Measurements from ENCODE around the gene ITPR2.

ITPR2 gene

DNA sequence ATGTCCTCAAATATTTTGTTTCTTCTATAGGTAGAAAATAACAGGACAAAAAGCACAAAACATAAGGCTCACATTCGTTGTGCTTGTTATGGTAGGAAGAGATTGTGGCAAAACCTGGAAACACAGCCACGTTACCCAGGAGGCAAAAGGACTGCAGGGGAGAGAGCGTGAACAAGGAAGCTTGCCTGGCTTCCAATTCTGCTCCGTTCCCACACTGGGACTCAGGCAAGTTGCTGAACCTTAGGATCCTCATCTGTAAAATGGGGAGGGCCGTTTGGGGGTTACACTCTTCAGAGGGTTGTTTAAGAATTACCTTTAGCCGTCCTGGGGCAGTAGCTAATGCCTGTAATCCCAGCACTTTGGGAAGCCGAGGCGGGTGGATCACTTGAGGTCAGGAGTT is 432.4 kb downstream of the ITPR2 start:
- H2AFZ ChIP-seq (ENCODE audit: low read length), result no peak overlapping the region
- H3K79me2 ChIP-seq (ENCODE audit: insufficient read depth, low read length), result no peaks in the 10 kb centered on the region
- no peaks in the 10 kb centered on the region for H3K9me3 ChIP-seq (ENCODE audit: low read length)
- no peak overlapping the region for H3K4me2 ChIP-seq (ENCODE audit: low read length)
- H3K9me2 ChIP-seq (ENCODE audit: low read depth, low read length), result no peaks in the 10 kb centered on the region
- TF ChIP-seq EZH2 (IDR thresholded peaks at IDR 0.05; ENCODE audit: borderline replicate concordance, low read length), result no peak
- TF ChIP-seq, protein P1, sequence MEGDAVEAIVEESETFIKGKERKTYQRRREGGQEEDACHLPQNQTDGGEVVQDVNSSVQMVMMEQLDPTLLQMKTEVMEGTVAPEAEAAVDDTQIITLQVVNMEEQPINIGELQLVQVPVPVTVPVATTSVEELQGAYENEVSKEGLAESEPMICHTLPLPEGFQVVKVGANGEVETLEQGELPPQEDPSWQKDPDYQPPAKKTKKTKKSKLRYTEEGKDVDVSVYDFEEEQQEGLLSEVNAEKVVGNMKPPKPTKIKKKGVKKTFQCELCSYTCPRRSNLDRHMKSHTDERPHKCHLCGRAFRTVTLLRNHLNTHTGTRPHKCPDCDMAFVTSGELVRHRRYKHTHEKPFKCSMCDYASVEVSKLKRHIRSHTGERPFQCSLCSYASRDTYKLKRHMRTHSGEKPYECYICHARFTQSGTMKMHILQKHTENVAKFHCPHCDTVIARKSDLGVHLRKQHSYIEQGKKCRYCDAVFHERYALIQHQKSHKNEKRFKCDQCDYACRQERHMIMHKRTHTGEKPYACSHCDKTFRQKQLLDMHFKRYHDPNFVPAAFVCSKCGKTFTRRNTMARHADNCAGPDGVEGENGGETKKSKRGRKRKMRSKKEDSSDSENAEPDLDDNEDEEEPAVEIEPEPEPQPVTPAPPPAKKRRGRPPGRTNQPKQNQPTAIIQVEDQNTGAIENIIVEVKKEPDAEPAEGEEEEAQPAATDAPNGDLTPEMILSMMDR (IDR thresholded peaks at IDR 0.05; ENCODE audit: low read length), result no peak
- no peak overlapping the region for H3K4me3 ChIP-seq (ENCODE audit: low read depth, low read length, poor library complexity, severe bottlenecking)
- no peaks in the 10 kb centered on the region for H4K20me1 ChIP-seq (ENCODE audit: insufficient read depth, low read length)
- peaks cover 14% of the 10 kb centered on the region; the same call in 1 of the 2 replicates for H3K36me3 ChIP-seq (ENCODE audit: insufficient read depth, low read length)
- H3K4me1 ChIP-seq (ENCODE audit: insufficient read depth, low read length, severe bottlenecking), result no peaks in the 10 kb centered on the region
- no peak overlapping the region for H3K27ac ChIP-seq (ENCODE audit: low read depth, low read length, poor library complexity, severe bottlenecking)
- no peaks in the 10 kb centered on the region for H3F3A ChIP-seq (ENCODE audit: insufficient read depth, low read length)
- no peaks in the 10 kb centered on the region for H3K27me3 ChIP-seq (ENCODE audit: insufficient read depth, low read length)
- H3K9ac ChIP-seq (ENCODE audit: low read length), result no peak overlapping the region

DNA sequence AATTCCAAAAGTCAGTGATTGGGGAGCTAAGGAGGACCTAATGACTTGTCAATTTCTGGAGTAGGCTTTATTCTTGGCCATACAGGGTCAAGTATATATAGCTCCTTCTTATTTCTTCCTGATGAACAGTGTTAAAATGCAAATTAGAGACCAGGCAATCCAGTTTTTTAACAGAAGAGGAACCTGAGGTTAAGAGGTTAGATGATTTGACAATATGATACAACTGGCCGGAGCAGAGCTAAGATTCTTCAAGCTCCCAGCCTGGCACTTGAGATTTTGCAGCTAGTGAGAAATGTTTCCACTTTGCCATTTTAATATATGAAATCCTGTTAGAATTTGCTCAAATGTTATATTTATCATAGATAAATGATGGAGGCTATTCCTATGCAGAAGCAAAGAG is 433.6 kb downstream of the ITPR2 start:
- no peaks in the 10 kb centered on the region for H4K20me1 ChIP-seq (ENCODE audit: insufficient read depth, low read length)
- no peak overlapping the region for H3K4me2 ChIP-seq (ENCODE audit: low read length)
- no peaks in the 10 kb centered on the region for H3K27me3 ChIP-seq (ENCODE audit: insufficient read depth, low read length)
- H3K79me2 ChIP-seq (ENCODE audit: insufficient read depth, low read length), result no peaks in the 10 kb centered on the region
- H3K9ac ChIP-seq (ENCODE audit: low read length), result no peak overlapping the region
- no peaks in the 10 kb centered on the region for H3K4me1 ChIP-seq (ENCODE audit: insufficient read depth, low read length, severe bottlenecking)
- TF ChIP-seq, protein P1 (IDR thresholded peaks at IDR 0.05; ENCODE audit: low read length), result no peak
- no peak overlapping the region for H3K4me3 ChIP-seq (ENCODE audit: low read depth, low read length, poor library complexity, severe bottlenecking)
- no peak overlapping the region for H3K27ac ChIP-seq (ENCODE audit: low read depth, low read length, poor library complexity, severe bottlenecking)
- H3K9me3 ChIP-seq (ENCODE audit: low read length), result no peaks in the 10 kb centered on the region
- H3F3A ChIP-seq (ENCODE audit: insufficient read depth, low read length), result no peaks in the 10 kb centered on the region
- no peaks in the 10 kb centered on the region for H3K9me2 ChIP-seq (ENCODE audit: low read depth, low read length)
- peaks cover 18% of the 10 kb centered on the region; the same call in 1 of the 2 replicates for H3K36me3 ChIP-seq (ENCODE audit: insufficient read depth, low read length)
- no peak overlapping the region for H2AFZ ChIP-seq (ENCODE audit: low read length)

DNA sequence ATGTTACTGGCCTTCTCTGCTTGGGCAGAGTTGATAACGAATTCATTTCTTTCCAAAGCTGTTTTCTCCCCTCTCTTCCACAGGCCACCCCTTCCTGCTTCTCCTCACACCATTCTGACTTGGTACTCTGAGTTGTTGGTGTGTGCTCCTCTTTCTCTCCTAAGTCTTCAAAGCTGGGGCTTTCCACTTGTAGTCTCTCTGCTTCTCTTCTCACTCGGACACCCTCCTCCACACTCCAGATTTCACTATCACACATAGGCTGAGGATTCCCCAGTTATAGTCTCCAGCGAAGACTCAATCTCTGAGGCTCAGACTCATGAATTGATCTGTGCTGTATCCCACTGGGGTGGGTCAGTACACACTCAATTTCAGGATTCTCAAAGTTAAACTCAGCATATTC is 436.6 kb downstream of the ITPR2 start:
- no peak for TF ChIP-seq EZH2 (IDR thresholded peaks at IDR 0.05; ENCODE audit: borderline replicate concordance, low read length)
- TF ChIP-seq, protein P1 (IDR thresholded peaks at IDR 0.05; ENCODE audit: low read length), result no peak
- Histone ChIP-seq H3K4me2 (ENCODE audit: low read length) (no peak overlapping the region), H3K9me3 (ENCODE audit: low read length) (no peaks in the 10 kb centered on the region), H3K36me3 (ENCODE audit: insufficient read depth, low read length) (peaks cover 25% of the 10 kb centered on the region; the same call in 1 of the 2 replicates), H3F3A (ENCODE audit: insufficient read depth, low read length) (no peaks in the 10 kb centered on the region), H3K27ac (ENCODE audit: low read depth, low read length, poor library complexity, severe bottlenecking) (no peak overlapping the region), H3K27me3 (ENCODE audit: insufficient read depth, low read length) (no peaks in the 10 kb centered on the region), H4K20me1 (ENCODE audit: insufficient read depth, low read length) (no peaks in the 10 kb centered on the region), H3K4me1 (ENCODE audit: insufficient read depth, low read length, severe bottlenecking) (no peaks in the 10 kb centered on the region), H3K9me2 (ENCODE audit: low read depth, low read length) (no peaks in the 10 kb centered on the region), H3K4me3 (ENCODE audit: low read depth, low read length, poor library complexity, severe bottlenecking) (no peak overlapping the region), H3K79me2 (ENCODE audit: insufficient read depth, low read length) (no peaks in the 10 kb centered on the region), H3K9ac (ENCODE audit: low read length) (no peak overlapping the region), H2AFZ (ENCODE audit: low read length) (no peak overlapping the region)

All from OCI-LY1 (cell line).